ENCODE measurements around the gene OARD1.

OARD1 gene

GRCh38 chr6:41047745-41048732 lies 24.1 kb downstream of the OARD1 start:
- no peak for DNase-seq (ENCODE audit: low read depth in 3 of 3)

GRCh38 chr6:41047306-41047705 lies 24.9 kb downstream of the OARD1 start:
- no peak for DNase-seq (ENCODE audit: low read depth in 3 of 3)

GRCh38 chr6:41046084-41046483 lies 26.1 kb downstream of the OARD1 start:
- DNase-seq (ENCODE audit: low read depth in 3 of 3) = no peak

- no peak for DNase-seq (ENCODE audit: low read depth in 3 of 3)
Measured at GRCh38 chr6:41045664-41046063, 26.5 kb downstream of the OARD1 start.

- no peak for DNase-seq (ENCODE audit: low read depth in 3 of 3)
Measured at GRCh38 chr6:41043151-41043550, 29.0 kb downstream of the OARD1 start.

- DNase-seq (ENCODE audit: low read depth in 3 of 3) = no peak
Measured at GRCh38 chr6:41042226-41043055, 29.7 kb downstream of the OARD1 start, which contains the start of gene TSPO2. Gene TSPO2, plus strand, starts transcription at chr6:41042467. Its CDS starts 519 bp downstream, at chr6:41042986.

GRCh38 chr6:41040940-41041536 lies 31.1 kb downstream of the OARD1 start:
- no peak for DNase-seq (ENCODE audit: low read depth in 3 of 3)

- DNase-seq (ENCODE audit: low read depth in 3 of 3) = no peak
Measured at GRCh38 chr6:41040101-41040939, 31.8 kb downstream of the OARD1 start.

- peak; percentile 24 to 65 (median 32) for DNase-seq (ENCODE audit: low read depth in 3 of 3)
Measured at GRCh38 chr6:41039060-41039998, 32.8 kb downstream of the OARD1 start, which contains the start of gene UNC5CL. Gene UNC5CL, minus strand, starts transcription at chr6:41039221. Its CDS starts 4,147 bp downstream, at chr6:41035074.

- no peak for DNase-seq (ENCODE audit: low read depth in 3 of 3)
Measured at GRCh38 chr6:41038205-41038604, 34.0 kb downstream of the OARD1 start.

GRCh38 chr6:41037107-41037900 lies 34.9 kb downstream of the OARD1 start:
- DNase-seq (ENCODE audit: low read depth in 3 of 3) = no peak

GRCh38 chr6:41036601-41037000 lies 35.6 kb downstream of the OARD1 start:
- DNase-seq (ENCODE audit: low read depth in 3 of 3) = no peak

- no peak for DNase-seq (ENCODE audit: low read depth in 3 of 3)
Measured at GRCh38 chr6:41036186-41036585, 36.0 kb downstream of the OARD1 start.

GRCh38 chr6:41033776-41034175 lies 38.4 kb downstream of the OARD1 start:
- DNase-seq (ENCODE audit: low read depth in 3 of 3) = no peak

- no peak for DNase-seq (ENCODE audit: low read depth in 3 of 3)
Measured at GRCh38 chr6:41032830-41033229, 39.3 kb downstream of the OARD1 start.

- DNase-seq (ENCODE audit: low read depth in 3 of 3) = no peak
Measured at GRCh38 chr6:41028561-41029412, 43.4 kb downstream of the OARD1 start.

GRCh38 chr6:41027799-41028560 lies 44.2 kb downstream of the OARD1 start:
- DNase-seq (ENCODE audit: low read depth in 3 of 3) = peak; percentile 48 to 78 (median 52)
